Peyer's patch (tissue), 4 donors: ENCODE results near the gene CERS6.

Experiments
- CTCF ChIP-seq, 6 experiments: fragments of 450-650 bp in 4 of 6; fragments of 200-600 bp in 2 of 6; sonication (generic) in 1 of 6; IDR thresholded peaks; one replicate each; pipeline ENCODE4 v1.5.1; 2017 to 2019; ENCODE audit warnings: antibody characterized with exemption in 6 of 6, mild to moderate bottlenecking in 3 of 6, moderate library complexity in 1 of 6
- POLR2A ChIP-seq, 2 donors: fragments of 450-650 bp; IDR thresholded peaks; one replicate each; pipeline ENCODE4 v1.5.1; 2017; ENCODE audit warnings: antibody characterized with exemption in 2 of 2, mild to moderate bottlenecking in 2 of 2, moderate library complexity in 2 of 2

DNA sequence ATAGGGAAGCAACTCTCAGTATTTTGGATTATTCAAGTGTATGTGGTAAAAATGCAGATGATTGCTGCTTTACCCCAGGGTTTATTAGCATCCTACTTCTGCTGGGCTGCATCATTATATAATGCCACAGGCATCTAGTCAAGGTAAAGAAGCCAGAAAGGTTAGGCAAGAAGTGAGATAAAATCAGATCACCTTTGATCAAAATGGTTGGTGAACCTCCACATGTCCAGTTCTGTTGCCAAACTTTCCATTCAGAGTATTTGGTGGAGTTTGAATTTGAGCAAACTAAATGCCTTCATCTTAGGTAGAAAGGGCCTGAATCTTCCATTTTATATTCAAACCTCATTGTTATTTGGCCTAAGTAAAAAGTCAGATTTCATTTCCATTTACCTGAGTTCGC lies 316.6 kb downstream of the CERS6 start:
- no peak for TF ChIP-seq CTCF (IDR thresholded peaks at IDR 0.05)
- no peak for TF ChIP-seq POLR2A (IDR thresholded peaks at IDR 0.05)
